Endodermal cell (in vitro differentiated cells): ENCODE results near the gene CYP3A7. TPM values are rescaled to one million over a fixed set of nuclear protein-coding genes. Genes with fewer than 3 reads are reported as not detected.

Source experiments
- DNase-seq: peaks from one replicate; pipeline ENCODE4 v3.0.0-alpha.2; 2017
- H3K27ac ChIP-seq: 2 replicates; pipeline ENCODE4 v1.5.1; 2013; ENCODE audit warnings: mild to moderate bottlenecking, low read depth, low read length, moderate library complexity
- H3K27me3 ChIP-seq: 2 replicates; pipeline ENCODE4 v1.6.1; 2013; ENCODE audit warnings: mild to moderate bottlenecking, low read length, moderate library complexity; ENCODE audit not compliant: insufficient read depth, control insufficient read depth, poor library complexity, severe bottlenecking
- H3K36me3 ChIP-seq: 2 replicates; pipeline ENCODE4 v1.7.0; 2013; ENCODE audit warnings: mild to moderate bottlenecking, low read length, moderate library complexity; ENCODE audit not compliant: control insufficient read depth, insufficient read depth
- H3K4me1 ChIP-seq: one replicate; pipeline ENCODE4 v1.7.0; 2013; ENCODE audit warnings: low read length; ENCODE audit not compliant: control insufficient read depth, insufficient read depth
- H3K4me3 ChIP-seq: 2 replicates; pipeline ENCODE4 v1.5.1; 2013; ENCODE audit warnings: mild to moderate bottlenecking, low read length, moderate library complexity
- H3K9ac ChIP-seq: 2 replicates; pipeline ENCODE4 v1.6.1; 2013; ENCODE audit warnings: mild to moderate bottlenecking, low read length, moderate library complexity; ENCODE audit not compliant: poor library complexity, severe bottlenecking; ENCODE audit errors: extremely low read depth
- H3K9me3 ChIP-seq: 2 replicates; pipeline ENCODE4 v1.6.1; 2013; ENCODE audit warnings: mild to moderate bottlenecking, low read length, moderate library complexity; ENCODE audit not compliant: control insufficient read depth
- H3K27ac Mint-ChIP-seq: 2 replicates; pipeline ENCODE4 v1.8.0; 2020; ENCODE audit warnings: mixed read lengths
- H3K27me3 Mint-ChIP-seq: 2 replicates; pipeline ENCODE4 v1.8.0; 2021; ENCODE audit warnings: mild to moderate bottlenecking, mixed read lengths; ENCODE audit not compliant: insufficient read depth
- H3K36me3 Mint-ChIP-seq: 2 replicates; pipeline ENCODE4 v1.8.0; 2020; ENCODE audit warnings: low read depth, mixed read lengths
- H3K4me1 Mint-ChIP-seq: 2 replicates; pipeline ENCODE4 v1.8.0; 2020; ENCODE audit warnings: mixed read lengths
- H3K4me3 Mint-ChIP-seq: 2 replicates; pipeline ENCODE4 v1.8.0; 2020; ENCODE audit warnings: mild to moderate bottlenecking, moderate library complexity, mixed read lengths
- H3K9me3 Mint-ChIP-seq: 2 replicates; pipeline ENCODE4 v1.8.0; 2020; ENCODE audit warnings: mild to moderate bottlenecking, mixed read lengths
- WGBS, 2 experiments: methylation state at CpG; one replicate each; pipeline versions ENCODE4 v1.1.5 to v1.1.7; 2013; ENCODE audit warnings: missing lambda C conversion rate in 2 of 2, mixed read lengths in 1 of 2; ENCODE audit not compliant: insufficient coverage in 1 of 2, insufficient read length in 1 of 2; 5-methylcytosine and 5-hydroxymethylcytosine counted together
- total RNA-seq, 2 donors: library from RNA; stranded (reverse); fragmentation: NEBNext Ultra II Directional in 1 of 2; extraction: Animal tissue kit (Norgen Biotek cat#: 25700) in 1 of 2; gene quantifications; 2 replicates in 1 of 2; 3 replicates in 1 of 2; pipeline ENCODE4 v1.2.1, GENCODE V29; 2021
- TF ChIP-seq, protein P1 (sequence below): fragments of 200-600 bp; sonication (generic); conservative IDR thresholded peaks from 2 replicates; pipeline ENCODE4 v1.5.0; 2021; ENCODE audit warnings: antibody characterized with exemption, mild to moderate bottlenecking

CYP3A7 gene
- total RNA-seq, 2 donors from 2014 or later: not detected

DNA sequence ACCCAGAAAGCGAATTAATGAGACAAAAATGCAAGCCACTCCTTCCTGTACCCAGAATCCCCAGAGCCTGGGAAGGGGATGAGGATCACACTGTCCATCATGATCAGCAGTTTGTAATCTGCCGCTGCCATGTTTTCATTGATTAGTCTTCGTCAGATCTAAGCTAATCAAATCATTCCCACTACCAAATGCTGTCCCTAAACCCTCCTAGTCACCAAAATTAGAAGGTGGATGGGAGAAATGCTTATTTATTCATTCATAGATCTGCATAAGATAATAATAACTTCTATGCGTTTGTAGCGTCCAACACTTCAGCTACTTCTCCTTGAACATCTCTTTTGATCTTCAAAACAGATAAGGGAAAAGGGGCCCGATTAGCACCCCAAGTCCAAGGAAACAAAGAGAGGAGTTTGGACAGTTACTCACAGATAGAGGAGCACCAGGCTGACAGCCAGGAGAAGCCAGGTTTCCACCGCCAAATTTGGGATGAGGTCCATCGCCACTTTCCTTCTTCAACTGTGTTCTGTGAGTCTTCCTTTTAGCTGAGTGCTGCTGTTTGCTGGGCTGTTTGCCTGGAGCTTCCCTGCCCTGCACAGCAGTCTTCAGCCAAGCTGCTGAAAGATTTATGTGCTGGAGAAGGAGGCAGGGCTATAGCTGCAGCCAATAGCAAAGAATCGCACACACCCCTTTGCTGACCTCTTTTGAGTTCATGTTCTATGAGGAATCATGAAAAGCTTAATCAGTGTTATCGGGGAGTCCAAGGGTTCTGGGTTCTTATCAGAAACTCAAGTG, 55.4 kb downstream of the CYP3A7 start, which contains the start of gene CYP3A5:
TSS of gene CYP3A5 (minus strand) at position 597 of the 792 bp plus-strand sequence. CDS start at position 497, 100 bp downstream.
- TF ChIP-seq, protein P1, sequence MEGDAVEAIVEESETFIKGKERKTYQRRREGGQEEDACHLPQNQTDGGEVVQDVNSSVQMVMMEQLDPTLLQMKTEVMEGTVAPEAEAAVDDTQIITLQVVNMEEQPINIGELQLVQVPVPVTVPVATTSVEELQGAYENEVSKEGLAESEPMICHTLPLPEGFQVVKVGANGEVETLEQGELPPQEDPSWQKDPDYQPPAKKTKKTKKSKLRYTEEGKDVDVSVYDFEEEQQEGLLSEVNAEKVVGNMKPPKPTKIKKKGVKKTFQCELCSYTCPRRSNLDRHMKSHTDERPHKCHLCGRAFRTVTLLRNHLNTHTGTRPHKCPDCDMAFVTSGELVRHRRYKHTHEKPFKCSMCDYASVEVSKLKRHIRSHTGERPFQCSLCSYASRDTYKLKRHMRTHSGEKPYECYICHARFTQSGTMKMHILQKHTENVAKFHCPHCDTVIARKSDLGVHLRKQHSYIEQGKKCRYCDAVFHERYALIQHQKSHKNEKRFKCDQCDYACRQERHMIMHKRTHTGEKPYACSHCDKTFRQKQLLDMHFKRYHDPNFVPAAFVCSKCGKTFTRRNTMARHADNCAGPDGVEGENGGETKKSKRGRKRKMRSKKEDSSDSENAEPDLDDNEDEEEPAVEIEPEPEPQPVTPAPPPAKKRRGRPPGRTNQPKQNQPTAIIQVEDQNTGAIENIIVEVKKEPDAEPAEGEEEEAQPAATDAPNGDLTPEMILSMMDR: no peak
- peaks cover 4% of the 10 kb centered on the region for H3K36me3 Mint-ChIP-seq
- H3K27me3 Mint-ChIP-seq: peaks cover 4% of the 10 kb centered on the region
- Histone ChIP-seq H3K4me3 (no peak within 1 kb of the TSS), H3K9ac (no peak within 1 kb of the TSS), H3K36me3 (no peaks in the 10 kb centered on the region), H3K27ac (no peak within 1 kb of the TSS), H3K9me3 (peaks cover 18% of the 10 kb centered on the region), H3K4me1 (no peaks in the 10 kb centered on the region), H3K27me3 (no peaks in the 10 kb centered on the region)
- DNase-seq: no peak
- peak within 1 kb of the TSS; percentile 81 for H3K27ac Mint-ChIP-seq
- H3K4me1 Mint-ChIP-seq: peaks cover 7% of the 10 kb centered on the region
- WGBS, 2 experiments: 89 to 90% methylated on average over 3 to 10 of the region's 10 CpGs
- peaks cover 23% of the 10 kb centered on the region for H3K9me3 Mint-ChIP-seq
- no peak within 1 kb of the TSS for H3K4me3 Mint-ChIP-seq

DNA sequence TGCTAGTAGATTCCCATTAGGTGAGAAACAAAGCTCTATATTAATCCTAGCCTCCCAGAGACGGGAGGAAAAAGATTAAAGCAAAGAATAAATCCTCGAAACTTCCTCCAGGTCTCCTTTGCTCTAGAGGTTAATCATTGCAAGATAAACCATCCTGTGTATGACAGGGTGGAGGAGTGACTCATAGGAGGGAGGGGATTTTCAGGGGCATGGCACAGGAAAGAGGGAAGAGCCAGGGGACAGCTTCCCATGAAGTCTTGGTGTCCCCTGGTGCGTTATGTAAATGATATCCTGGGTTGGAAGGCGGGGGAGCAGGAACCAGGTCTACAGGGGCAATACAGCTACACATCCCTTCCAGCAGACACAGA, 56.0 kb downstream of the CYP3A7 start:
- H3K36me3 Mint-ChIP-seq: peaks cover 4% of the 10 kb centered on the region
- H3K27me3 ChIP-seq: no peaks in the 10 kb centered on the region
- peak; percentile 57 for DNase-seq
- peaks cover 23% of the 10 kb centered on the region for H3K9me3 Mint-ChIP-seq
- no peak overlapping the region for H3K4me3 Mint-ChIP-seq
- no peak overlapping the region for H3K4me3 ChIP-seq
- peaks cover 4% of the 10 kb centered on the region for H3K27me3 Mint-ChIP-seq
- TF ChIP-seq, protein P1: no peak
- peaks cover 7% of the 10 kb centered on the region for H3K4me1 Mint-ChIP-seq
- no peaks in the 10 kb centered on the region for H3K4me1 ChIP-seq
- H3K27ac ChIP-seq: no peak overlapping the region
- H3K27ac Mint-ChIP-seq: peak overlapping the region; percentile 81
- 67 to 72% methylated on average over 2 to 4 of the region's 4 CpGs for WGBS, 2 experiments
- no peak overlapping the region for H3K9ac ChIP-seq
- H3K9me3 ChIP-seq: peaks cover 18% of the 10 kb centered on the region
- no peaks in the 10 kb centered on the region for H3K36me3 ChIP-seq

DNA sequence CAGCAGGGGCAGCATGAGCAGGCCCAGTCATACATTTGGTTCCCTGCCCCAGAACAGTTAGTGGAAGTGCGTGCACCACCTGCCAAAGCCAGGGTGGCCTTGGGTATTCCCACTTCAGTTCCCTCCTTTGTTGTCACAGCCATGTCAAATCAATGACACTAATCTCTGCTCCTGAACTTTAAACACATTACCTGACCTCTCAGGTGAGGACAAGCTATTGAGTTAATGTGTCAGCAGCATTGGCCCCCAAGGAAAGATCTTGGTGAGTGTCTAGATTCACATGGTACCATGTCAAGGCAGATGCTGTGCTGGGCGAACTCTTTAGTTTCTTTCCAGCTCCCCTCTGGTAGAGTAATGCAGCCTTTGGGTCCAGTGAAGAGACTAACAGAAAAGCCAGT, 57.3 kb downstream of the CYP3A7 start:
- Mint-ChIP-seq H3K4me1 (peaks cover 7% of the 10 kb centered on the region), H3K4me3 (no peak overlapping the region), H3K27ac (no peak overlapping the region), H3K27me3 (peaks cover 3% of the 10 kb centered on the region), H3K9me3 (peaks cover 13% of the 10 kb centered on the region), H3K36me3 (peaks cover 4% of the 10 kb centered on the region)
- TF ChIP-seq, protein P1: no peak
- 91 to 100% methylated on average over 2 of the region's 2 CpGs for WGBS, 2 experiments
- Histone ChIP-seq H3K4me1 (no peaks in the 10 kb centered on the region), H3K27ac (no peak overlapping the region), H3K36me3 (no peaks in the 10 kb centered on the region), H3K9ac (no peak overlapping the region), H3K4me3 (no peak overlapping the region), H3K9me3 (peaks cover 16% of the 10 kb centered on the region), H3K27me3 (no peaks in the 10 kb centered on the region)
- DNase-seq: no peak
